Heart left ventricle (tissue), 16 donors: ENCODE results near the gene LCP1. TPM values are rescaled to one million over a fixed set of nuclear protein-coding genes. Genes with fewer than 3 reads are reported as not detected.

Experiments used
- ATAC-seq, 4 donors: fragments of 200-7000 bp; cut with Tn5 transposase; one replicate each; pipeline ENCODE4 v1.9.1; 2020 to 2022; ENCODE audit warnings: moderate library complexity in 4 of 4, mild to moderate bottlenecking in 3 of 4, moderate number of reproducible peaks in 1 of 4
- DNase-seq, 5 donors: peaks; one replicate each; pipeline ENCODE4 v3.0.0-alpha.2; 2020
- H3K27ac ChIP-seq, 12 donors: fragments of 200-600 bp; sonication (generic) in 4 of 12; one replicate each; pipeline versions ENCODE4 v1.5.0 to v1.8.0; 2016 to 2022; ENCODE audit warnings: mild to moderate bottlenecking in 2 of 12
- H3K27me3 ChIP-seq, 9 donors: fragments of 200-600 bp; sonication (generic) in 2 of 9; one replicate each; pipeline versions ENCODE4 v1.5.1 to v1.8.0; 2016 to 2022; ENCODE audit warnings: mild to moderate bottlenecking in 3 of 9
- H3K36me3 ChIP-seq, 9 donors: fragments of 200-600 bp; sonication (generic) in 2 of 9; one replicate each; pipeline versions ENCODE4 v1.5.0 to v1.8.0; 2018 to 2022; ENCODE audit warnings: mild to moderate bottlenecking in 2 of 9
- H3K4me1 ChIP-seq, 12 donors: fragments of 200-600 bp; sonication (generic) in 4 of 12; one replicate each; pipeline versions ENCODE4 v1.5.0 to v1.8.0; 2016 to 2022; ENCODE audit warnings: mild to moderate bottlenecking in 3 of 12
- H3K4me3 ChIP-seq, 12 donors: fragments of 200-600 bp; sonication (generic) in 4 of 12; one replicate each; pipeline versions ENCODE4 v1.5.0 to v1.8.0; 2017 to 2022; ENCODE audit warnings: mild to moderate bottlenecking in 9 of 12, moderate library complexity in 4 of 12
- H3K9me3 ChIP-seq, 12 donors: fragments of 200-600 bp; sonication (generic) in 4 of 12; one replicate each; pipeline versions ENCODE4 v1.5.0 to v1.8.0; 2016 to 2022; ENCODE audit warnings: mild to moderate bottlenecking in 1 of 12
- POLR2A ChIP-seq, 2 donors: fragments of 450-650 bp; IDR thresholded peaks; one replicate each; pipeline ENCODE4 v1.6.1; 2017; ENCODE audit warnings: antibody characterized with exemption in 2 of 2, mild to moderate bottlenecking in 2 of 2, moderate library complexity in 2 of 2
- WGBS, 4 donors: extraction: QIAGEN DNeasy Blood & Tissue Kit in 2 of 4; methylation state at CpG; one replicate each; pipeline versions ENCODE4 v1.1.5 to v1.1.7; 2013 to 2018; 5-methylcytosine and 5-hydroxymethylcytosine counted together
- intact Hi-C, 10 donors: fragments of 100-400 bp; cut with DNase I; formaldehyde crosslinking; loops; one replicate each; pipeline versions ENCODE4 v1.11.1 to v1.14.2; 2022
- polyA plus RNA-seq, 2 donors: library from polyadenylated mRNA; stranded (reverse); fragments of 200-250 nt; gene quantifications; one replicate each; pipeline ENCODE4 v1.2.3, GENCODE V29; 2013
- total RNA-seq, 9 donors: library from RNA; depleted of rRNA in 2 of 9; stranded (reverse); fragments of >200 nt in 2 of 9; fragmentation: NEBNext Ultra II Directional in 3 of 9; extraction: Animal tissue kit (Norgen Biotek cat#: 25700) in 3 of 9; gene quantifications; one replicate each; pipeline versions ENCODE4 v1.1.0 to v1.2.4, GENCODE V29; 2016 to 2023
- TF ChIP-seq, protein P1 (sequence below), 12 donors: fragments of 200-600 bp; sonication (generic) in 4 of 12; IDR thresholded peaks; one replicate each; pipeline versions ENCODE4 v1.5.0 to v1.8.0; 2018 to 2022; ENCODE audit warnings: antibody characterized with exemption in 12 of 12, mild to moderate bottlenecking in 5 of 12
- donor health status: ischemic (EF 13 %, LVEDD 7.1; RV severe dilation, severe dysfunction).
- donor health status: healthy with polysubstance abuse.
- donor health status: DM: no; HTN: yes; CAD: no.
- donor health status: DM: no; HTN: no; CAD: no.
- donor health status: ischemic (EF 25% LVEDD 6.9; RV normal size, moderate dysfunction).
- donor health status: ischemic (EF 25% LVEDD 5.7; RV mildly dilated, moderate dysfunction).
- donor health status: healthy.
- donor health status: DM: yes; HTN: yes; CAD: no.
- donor health status: ischemic (EF 35%, LVEDD 5.7; RV mildly dilated, moderate dysfunction).
- donor health status: nonischemic (EF 11% LVEDD 7.7; RV severe dilation, severe dysfunction).
- donor health status: DM: yes; HTN: yes; CAD: no.
- donor health status: PGD.
- donor health status: ischemic (EF 29% LVEDD 5.4; RV normal size, mild dysfunction).
- donor health status: nonischemic (EF 23%, LVEDD 6.1; RV moderate dilation, normal function).

LCP1 gene
- total and polyA plus RNA-seq, 11 donors = 1.9 to 230 (median 10.9) TPM

DNA sequence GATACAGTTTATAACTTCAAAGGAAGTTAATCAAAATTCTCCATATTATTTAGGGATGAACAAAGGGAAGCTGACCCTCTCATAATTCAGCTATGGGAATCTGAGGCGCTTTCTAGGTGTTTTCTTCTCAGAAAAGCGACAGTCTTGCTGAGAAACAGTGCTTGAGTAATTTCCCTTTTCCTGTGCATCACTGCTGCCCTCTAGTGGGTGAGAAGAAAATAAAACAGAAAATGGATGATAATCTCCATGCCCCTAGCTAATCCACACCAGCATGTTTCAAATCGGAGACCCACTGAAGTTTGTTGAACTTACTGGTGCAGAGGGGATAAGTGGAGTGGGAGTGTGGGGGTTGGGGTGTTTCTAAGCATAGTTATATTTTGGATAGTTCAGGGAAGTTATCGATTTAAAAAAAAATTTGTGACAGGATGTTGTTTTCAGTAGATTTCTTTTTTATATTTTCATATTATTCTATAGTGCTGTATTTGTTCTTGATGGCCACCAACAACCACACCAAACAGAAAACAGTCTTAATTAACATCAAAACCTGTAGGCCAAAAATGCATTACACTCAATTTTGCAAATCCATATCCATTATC is 21.4 kb downstream of the LCP1 start:
- intact Hi-C loops = loop anchor here in 2 of 10 donors (2.0 to 10.0 kb wide), 3 partner anchors 353 to 650 kb away; no protein-coding TSS in a partner anchor
- H3K4me3 ChIP-seq = no peak overlapping the region
- no peak for TF ChIP-seq POLR2A (IDR thresholded peaks at IDR 0.05)
- TF ChIP-seq, protein P1, sequence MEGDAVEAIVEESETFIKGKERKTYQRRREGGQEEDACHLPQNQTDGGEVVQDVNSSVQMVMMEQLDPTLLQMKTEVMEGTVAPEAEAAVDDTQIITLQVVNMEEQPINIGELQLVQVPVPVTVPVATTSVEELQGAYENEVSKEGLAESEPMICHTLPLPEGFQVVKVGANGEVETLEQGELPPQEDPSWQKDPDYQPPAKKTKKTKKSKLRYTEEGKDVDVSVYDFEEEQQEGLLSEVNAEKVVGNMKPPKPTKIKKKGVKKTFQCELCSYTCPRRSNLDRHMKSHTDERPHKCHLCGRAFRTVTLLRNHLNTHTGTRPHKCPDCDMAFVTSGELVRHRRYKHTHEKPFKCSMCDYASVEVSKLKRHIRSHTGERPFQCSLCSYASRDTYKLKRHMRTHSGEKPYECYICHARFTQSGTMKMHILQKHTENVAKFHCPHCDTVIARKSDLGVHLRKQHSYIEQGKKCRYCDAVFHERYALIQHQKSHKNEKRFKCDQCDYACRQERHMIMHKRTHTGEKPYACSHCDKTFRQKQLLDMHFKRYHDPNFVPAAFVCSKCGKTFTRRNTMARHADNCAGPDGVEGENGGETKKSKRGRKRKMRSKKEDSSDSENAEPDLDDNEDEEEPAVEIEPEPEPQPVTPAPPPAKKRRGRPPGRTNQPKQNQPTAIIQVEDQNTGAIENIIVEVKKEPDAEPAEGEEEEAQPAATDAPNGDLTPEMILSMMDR (IDR thresholded peaks at IDR 0.05) = peak; percentile 61 to 87 (median 72)
- H3K27ac ChIP-seq = peak overlapping the region in 1 of 12 donors; percentile 64
- DNase-seq (no peak), ATAC-seq (peak in 3 of 4 donors; percentile 48 to 64 (median 55))
- peaks cover 0 to 46% (median 0%) of the 10 kb centered on the region in 12 donors for H3K4me1 ChIP-seq
- 23 to 30% (median 27%) methylated on average over 4 of the region's 4 CpGs for WGBS, 4 donors
- peaks cover 0 to 3% (median 0%) of the 10 kb centered on the region in 12 donors for H3K9me3 ChIP-seq
- peaks cover 0 to 48% (median 0%) of the 10 kb centered on the region in 9 donors for H3K36me3 ChIP-seq
- H3K27me3 ChIP-seq = peaks cover 0 to 15% (median 0%) of the 10 kb centered on the region in 9 donors

DNA sequence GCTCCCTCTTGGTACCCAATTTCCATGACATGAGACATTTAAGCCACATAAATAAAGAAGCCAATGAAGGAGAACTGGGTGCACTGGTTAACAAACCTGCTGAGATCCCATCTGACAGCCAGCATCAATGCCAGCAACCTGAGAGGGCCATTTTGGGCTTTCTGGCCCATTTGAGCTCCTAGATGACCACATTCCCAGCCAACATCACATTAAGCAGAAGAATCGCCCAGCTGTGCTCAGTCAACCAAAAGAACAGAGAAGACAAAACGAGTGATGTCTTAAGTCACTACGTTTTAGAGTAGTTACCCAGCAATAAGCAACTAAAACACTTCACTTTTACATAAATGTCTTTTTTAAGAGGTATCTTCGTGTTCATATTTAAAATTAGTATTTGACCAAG is 21.9 kb downstream of the LCP1 start:
- H3K27ac ChIP-seq = peak overlapping the region in 1 of 12 donors; percentile 64
- intact Hi-C loops = loop anchor here in 2 of 10 donors (2.0 to 10.0 kb wide), 3 partner anchors 353 to 649 kb away; no protein-coding TSS in a partner anchor
- peaks cover 0 to 43% (median 0%) of the 10 kb centered on the region in 12 donors for H3K4me1 ChIP-seq
- peaks cover 0 to 48% (median 0%) of the 10 kb centered on the region in 9 donors for H3K36me3 ChIP-seq
- H3K27me3 ChIP-seq = peaks cover 0 to 12% (median 0%) of the 10 kb centered on the region in 9 donors
- peaks cover 0 to 3% (median 0%) of the 10 kb centered on the region in 12 donors for H3K9me3 ChIP-seq
- ATAC-seq (no peak), DNase-seq (no peak)
- H3K4me3 ChIP-seq = no peak overlapping the region
- TF ChIP-seq POLR2A (IDR thresholded peaks at IDR 0.05) = no peak
- TF ChIP-seq, protein P1 (IDR thresholded peaks at IDR 0.05) = no peak
- 63 to 71% (median 67%) methylated on average over 4 of the region's 4 CpGs for WGBS, 4 donors

DNA sequence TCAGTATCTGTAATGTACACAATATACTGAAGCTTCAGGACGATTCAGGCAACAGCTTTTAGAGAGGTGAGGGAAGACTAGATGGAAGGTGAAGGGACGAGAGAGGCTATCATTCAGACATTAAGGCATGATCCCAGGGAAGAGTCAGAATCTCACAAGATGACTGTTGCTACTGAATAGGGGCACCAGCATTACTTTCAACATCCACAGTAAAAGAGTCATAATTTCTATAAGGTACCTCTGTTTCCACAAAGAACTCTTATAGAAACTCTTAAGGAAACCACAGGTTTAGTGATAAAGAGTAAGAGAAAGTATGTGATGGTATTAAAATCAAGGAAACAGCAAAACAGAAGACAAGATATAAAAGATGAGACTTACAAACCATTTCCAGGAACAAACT is 23.0 kb downstream of the LCP1 start:
- peaks cover 0 to 32% (median 0%) of the 10 kb centered on the region in 12 donors for H3K4me1 ChIP-seq
- intact Hi-C loops = no loop called here
- TF ChIP-seq, protein P1 (IDR thresholded peaks at IDR 0.05) = no peak
- no peak for TF ChIP-seq POLR2A (IDR thresholded peaks at IDR 0.05)
- H3K4me3 ChIP-seq = no peak overlapping the region
- ATAC-seq (no peak), DNase-seq (no peak)
- peaks cover 0 to 3% (median 0%) of the 10 kb centered on the region in 12 donors for H3K9me3 ChIP-seq
- peaks cover 0 to 58% (median 0%) of the 10 kb centered on the region in 9 donors for H3K36me3 ChIP-seq
- peaks cover 0 to 11% (median 0%) of the 10 kb centered on the region in 9 donors for H3K27me3 ChIP-seq
- H3K27ac ChIP-seq = no peak overlapping the region
- WGBS, 4 donors = 79 to 80% (median 79%) methylated on average over 2 of the region's 2 CpGs

DNA sequence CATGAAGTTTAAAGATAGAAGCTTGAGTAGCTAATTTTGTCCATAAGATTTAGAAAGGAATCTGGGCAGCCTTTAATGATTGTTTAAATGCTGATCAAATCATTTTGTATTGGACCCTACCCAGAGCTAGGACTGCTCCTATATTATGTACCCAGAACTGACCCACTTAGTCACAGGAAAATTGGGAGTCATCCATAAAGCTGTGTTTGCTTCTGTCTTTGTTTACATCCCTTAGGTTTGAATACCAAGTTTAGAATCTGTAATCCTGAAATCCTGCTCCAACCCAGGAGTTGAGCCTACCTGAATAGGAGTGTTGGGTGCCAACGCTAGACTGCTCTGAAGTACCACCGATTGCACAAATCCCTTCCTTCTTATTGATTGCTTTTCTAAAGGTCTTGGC is 23.8 kb downstream of the LCP1 start:
- 90 to 96% (median 92%) methylated on average over 2 of the region's 2 CpGs for WGBS, 4 donors
- intact Hi-C loops = no loop called here
- no peak overlapping the region for H3K27ac ChIP-seq
- H3K27me3 ChIP-seq = peaks cover 0 to 7% (median 0%) of the 10 kb centered on the region in 9 donors
- peaks cover 0 to 65% (median 0%) of the 10 kb centered on the region in 9 donors for H3K36me3 ChIP-seq
- TF ChIP-seq, protein P1 (IDR thresholded peaks at IDR 0.05) = no peak
- TF ChIP-seq POLR2A (IDR thresholded peaks at IDR 0.05) = no peak
- DNase-seq (no peak), ATAC-seq (no peak)
- peaks cover 0 to 3% (median 0%) of the 10 kb centered on the region in 12 donors for H3K9me3 ChIP-seq
- no peak overlapping the region for H3K4me3 ChIP-seq
- peaks cover 0 to 27% (median 0%) of the 10 kb centered on the region in 12 donors for H3K4me1 ChIP-seq
